Measurements from ENCODE around the gene PAQR5.

- TF ChIP-seq POLR2A (IDR thresholded peaks at IDR 0.05), result no peak
- TF ChIP-seq, protein P1, sequence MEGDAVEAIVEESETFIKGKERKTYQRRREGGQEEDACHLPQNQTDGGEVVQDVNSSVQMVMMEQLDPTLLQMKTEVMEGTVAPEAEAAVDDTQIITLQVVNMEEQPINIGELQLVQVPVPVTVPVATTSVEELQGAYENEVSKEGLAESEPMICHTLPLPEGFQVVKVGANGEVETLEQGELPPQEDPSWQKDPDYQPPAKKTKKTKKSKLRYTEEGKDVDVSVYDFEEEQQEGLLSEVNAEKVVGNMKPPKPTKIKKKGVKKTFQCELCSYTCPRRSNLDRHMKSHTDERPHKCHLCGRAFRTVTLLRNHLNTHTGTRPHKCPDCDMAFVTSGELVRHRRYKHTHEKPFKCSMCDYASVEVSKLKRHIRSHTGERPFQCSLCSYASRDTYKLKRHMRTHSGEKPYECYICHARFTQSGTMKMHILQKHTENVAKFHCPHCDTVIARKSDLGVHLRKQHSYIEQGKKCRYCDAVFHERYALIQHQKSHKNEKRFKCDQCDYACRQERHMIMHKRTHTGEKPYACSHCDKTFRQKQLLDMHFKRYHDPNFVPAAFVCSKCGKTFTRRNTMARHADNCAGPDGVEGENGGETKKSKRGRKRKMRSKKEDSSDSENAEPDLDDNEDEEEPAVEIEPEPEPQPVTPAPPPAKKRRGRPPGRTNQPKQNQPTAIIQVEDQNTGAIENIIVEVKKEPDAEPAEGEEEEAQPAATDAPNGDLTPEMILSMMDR (IDR thresholded peaks at IDR 0.05), result no peak
- no peak for TF ChIP-seq EP300 (IDR thresholded peaks at IDR 0.05)
Measured at GRCh38 chr15:69392352-69392751, 93.6 kb downstream of the PAQR5 start.
